H9 (cell line): ENCODE data around the gene MACROD1. TPM values are rescaled to one million over a fixed set of nuclear protein-coding genes. Genes with fewer than 3 reads are reported as not detected.
A peak's percentile ranks its signal among the peaks of the same experiment; 100 is the strongest.

Experiments used
- DNase-seq: peaks from one replicate; pipeline ENCODE4 v3.0.0-alpha.2; 2017
- H2AFZ ChIP-seq: one replicate; pipeline ENCODE4 v1.6.1; 2013; ENCODE audit warnings: mild to moderate bottlenecking, low read length, control low read depth, moderate library complexity
- H2AK5ac ChIP-seq: 2 replicates; pipeline ENCODE4 v1.6.1; 2013; ENCODE audit warnings: low read length, control low read depth, mixed read lengths; ENCODE audit not compliant: insufficient read length
- H2BK120ac ChIP-seq: one replicate; pipeline ENCODE4 v1.6.1; 2013; ENCODE audit warnings: low read depth, mild to moderate bottlenecking, low read length, control low read depth, inconsistent platforms; ENCODE audit not compliant: poor library complexity, severe bottlenecking
- H2BK12ac ChIP-seq: 2 replicates; pipeline ENCODE4 v1.6.1; 2013; ENCODE audit warnings: low read length, control low read depth, mixed read lengths, low read depth; ENCODE audit not compliant: insufficient read length
- H2BK15ac ChIP-seq: 2 replicates; pipeline ENCODE4 v1.6.1; 2013; ENCODE audit warnings: low read depth, low read length, control low read depth
- H2BK20ac ChIP-seq: one replicate; pipeline ENCODE4 v1.6.1; 2013; ENCODE audit warnings: low read depth, mild to moderate bottlenecking, low read length, control low read depth, inconsistent platforms; ENCODE audit not compliant: poor library complexity, severe bottlenecking
- H2BK5ac ChIP-seq: 2 replicates; pipeline ENCODE4 v1.6.1; 2013; ENCODE audit warnings: low read length, control low read depth, mixed read lengths; ENCODE audit not compliant: insufficient read length
- H3K14ac ChIP-seq: 2 replicates; pipeline ENCODE4 v1.6.1; 2013; ENCODE audit warnings: low read length, control low read depth; ENCODE audit not compliant: insufficient read depth
- H3K18ac ChIP-seq: 2 replicates; pipeline ENCODE4 v1.6.1; 2013; ENCODE audit warnings: low read depth, mild to moderate bottlenecking, mixed read lengths, low read length, control low read depth; ENCODE audit not compliant: insufficient read length
- H3K23ac ChIP-seq: 2 replicates; pipeline ENCODE4 v1.6.1; 2013; ENCODE audit warnings: low read length, control low read depth, mixed read lengths, low read depth; ENCODE audit not compliant: insufficient read length
- H3K23me2 ChIP-seq: 2 replicates; pipeline ENCODE4 v1.6.1; 2013; ENCODE audit warnings: low read depth, mild to moderate bottlenecking, mixed read lengths, low read length, control low read depth; ENCODE audit not compliant: insufficient read length, poor library complexity, severe bottlenecking
- H3K27ac ChIP-seq: 2 replicates; pipeline ENCODE4 v1.5.1; 2013; ENCODE audit warnings: low read length, control low read depth, mixed read lengths, low read depth; ENCODE audit not compliant: insufficient read length
- H3K27me3 ChIP-seq: 2 replicates; pipeline ENCODE4 v1.6.1; 2013; ENCODE audit warnings: low read length, control low read depth, inconsistent platforms; ENCODE audit not compliant: insufficient read depth
- H3K4ac ChIP-seq: 2 replicates; pipeline ENCODE4 v1.6.1; 2013; ENCODE audit warnings: low read depth, mild to moderate bottlenecking, control low read depth, inconsistent platforms, low read length, moderate library complexity
- H3K4me1 ChIP-seq: 2 replicates; pipeline ENCODE4 v1.6.1; 2013; ENCODE audit warnings: low read length, control low read depth, inconsistent platforms; ENCODE audit not compliant: insufficient read depth
- H3K4me2 ChIP-seq: 2 replicates; pipeline ENCODE4 v1.6.1; 2013; ENCODE audit warnings: low read length, control low read depth, mixed read lengths; ENCODE audit not compliant: insufficient read length, insufficient read depth
- H3K56ac ChIP-seq: 2 replicates; pipeline ENCODE4 v1.6.1; 2013; ENCODE audit warnings: low read depth, mild to moderate bottlenecking, mixed read lengths, low read length, control low read depth; ENCODE audit not compliant: insufficient read length
- H3K79me1 ChIP-seq: 2 replicates; pipeline ENCODE4 v1.6.1; 2013; ENCODE audit warnings: low read depth, mild to moderate bottlenecking, moderate library complexity, low read length, control low read depth, inconsistent platforms; ENCODE audit not compliant: insufficient read depth, poor library complexity, severe bottlenecking
- H3K79me2 ChIP-seq: 2 replicates; pipeline ENCODE4 v1.6.1; 2013; ENCODE audit warnings: low read length, control low read depth, inconsistent platforms; ENCODE audit not compliant: insufficient read depth
- H3K9ac ChIP-seq: 2 replicates; pipeline ENCODE4 v1.6.1; 2013; ENCODE audit warnings: low read length, control low read depth, mixed read lengths; ENCODE audit not compliant: insufficient read length; ENCODE audit errors: extremely low read depth
- H3K9me3 ChIP-seq: one replicate; pipeline ENCODE4 v1.6.1; 2013; ENCODE audit warnings: low read depth, low read length, inconsistent platforms; ENCODE audit not compliant: control insufficient read depth
- H3T11ph ChIP-seq: one replicate; pipeline ENCODE4 v1.6.1; 2013; ENCODE audit warnings: mild to moderate bottlenecking, low read length, control low read depth, inconsistent platforms
- H4K20me1 ChIP-seq: one replicate; pipeline ENCODE4 v1.6.1; 2013; ENCODE audit not compliant: control insufficient read depth, insufficient read length, insufficient read depth
- H4K5ac ChIP-seq: 2 replicates; pipeline ENCODE4 v1.6.1; 2013; ENCODE audit warnings: low read depth, mild to moderate bottlenecking, mixed read lengths, low read length, control low read depth; ENCODE audit not compliant: insufficient read length
- H4K8ac ChIP-seq: replicated peaks from 2 replicates; pipeline ENCODE4 v1.6.1; 2013; ENCODE audit warnings: low read length, control low read depth, mixed read lengths, low read depth; ENCODE audit not compliant: insufficient read length
- H4K91ac ChIP-seq: 2 replicates; pipeline ENCODE4 v1.6.1; 2013; ENCODE audit warnings: low read depth, mild to moderate bottlenecking, moderate library complexity, mixed read lengths, low read length, control low read depth; ENCODE audit not compliant: insufficient read length
- H3K27ac Mint-ChIP-seq, 3 experiments: 2 replicates in 2 of 3; 3 replicates in 1 of 3; pipeline ENCODE4 v1.8.0; 2020 to 2021; ENCODE audit warnings: mixed read lengths in 3 of 3, mild to moderate bottlenecking in 1 of 3, moderate library complexity in 1 of 3
- H3K27me3 Mint-ChIP-seq: 2 replicates; pipeline ENCODE4 v1.8.0; 2021; ENCODE audit warnings: low read depth, mild to moderate bottlenecking, moderate library complexity, mixed read lengths
- H3K36me3 Mint-ChIP-seq, 3 experiments: 2 replicates in 2 of 3; 3 replicates in 1 of 3; pipeline ENCODE4 v1.8.0; 2020 to 2021; ENCODE audit warnings: low read depth in 3 of 3, mixed read lengths in 3 of 3; ENCODE audit not compliant: insufficient read depth in 1 of 3
- H3K4me1 Mint-ChIP-seq, 2 experiments: 2 replicates each; pipeline ENCODE4 v1.8.0; 2020; ENCODE audit warnings: mixed read lengths in 2 of 2
- H3K4me3 Mint-ChIP-seq, 2 experiments: 2 replicates in 1 of 2; 3 replicates in 1 of 2; pipeline ENCODE4 v1.8.0; 2020 to 2021; ENCODE audit warnings: mild to moderate bottlenecking in 2 of 2, mixed read lengths in 2 of 2, moderate library complexity in 1 of 2
- H3K9me3 Mint-ChIP-seq, 2 experiments: 2 replicates in 1 of 2; 3 replicates in 1 of 2; pipeline ENCODE4 v1.8.0; 2020; ENCODE audit warnings: mild to moderate bottlenecking in 2 of 2, mixed read lengths in 2 of 2, moderate library complexity in 1 of 2
- CTCF ChIP-seq: fragments of 200-600 bp; sonication (generic); conservative IDR thresholded peaks from 3 replicates; pipeline ENCODE4 v1.8.0; 2021; ENCODE audit warnings: antibody characterized with exemption, mild to moderate bottlenecking
- WGBS: extraction: QIAGEN DNeasy Blood & Tissue Kit; methylation state at CpG from one replicate; pipeline ENCODE4 v1.1.7; 2013; ENCODE audit warnings: missing lambda C conversion rate, low lambda C conversion rate, mixed read lengths; ENCODE audit not compliant: insufficient read length; ENCODE audit errors: extremely low coverage; 5-methylcytosine and 5-hydroxymethylcytosine counted together
- total RNA-seq: library from RNA; stranded (reverse); gene quantifications from 2 replicates; pipeline ENCODE4 v1.2.1, GENCODE V29; 2021

Gene MACROD1
- total RNA-seq, 1 experiment from 2014 or later: 21.2 TPM

- WGBS: no CpG with 5 or more reads among the region's 2 CpGs
- no peaks in the 10 kb centered on the region for H3K79me1 ChIP-seq
- peak overlapping the region; percentile 12; the same call in 1 of the 2 replicates for H3K14ac ChIP-seq
- no peaks in the 10 kb centered on the region for H3K23me2 ChIP-seq
- no peak overlapping the region for H2BK5ac ChIP-seq
- H3K27ac ChIP-seq: no peak overlapping the region
- H4K20me1 ChIP-seq: no peaks in the 10 kb centered on the region
- Mint-ChIP-seq H3K36me3 (no peaks in the 10 kb centered on the region), H3K4me1 (peaks cover 29 to 33% of the 10 kb centered on the region in 2 experiments), H3K4me3 (no peak overlapping the region), H3K27me3 (peaks cover 62% of the 10 kb centered on the region), H3K27ac (0 out of 7 replicates have a peak overlapping the region, but pooled peaks of 1 of the 3 experiments have one; percentile 14), H3K9me3 (no peaks in the 10 kb centered on the region; a peak in 1 of 5 replicates)
- H3K27me3 ChIP-seq: peaks cover 9% of the 10 kb centered on the region; the same call in 1 of the 2 replicates
- no peak overlapping the region for H2AFZ ChIP-seq
- H2BK15ac ChIP-seq: no peak overlapping the region
- no peaks in the 10 kb centered on the region for H3K79me2 ChIP-seq
- no peak overlapping the region for H4K8ac ChIP-seq
- peaks cover 2% of the 10 kb centered on the region; the same call in 1 of the 2 replicates for H3K4me1 ChIP-seq
- no peak overlapping the region for H3K23ac ChIP-seq
- no peak overlapping the region for H3K18ac ChIP-seq
- H4K5ac ChIP-seq: no peak overlapping the region
- DNase-seq: no peak
- H2BK12ac ChIP-seq: no peak overlapping the region
- H2BK20ac ChIP-seq: no peak overlapping the region
- H4K91ac ChIP-seq: no peak overlapping the region
- H2BK120ac ChIP-seq: no peak overlapping the region
- H3K9me3 ChIP-seq: no peaks in the 10 kb centered on the region
- H2AK5ac ChIP-seq: no peak overlapping the region
- no peak for TF ChIP-seq CTCF
- no peak overlapping the region for H3K9ac ChIP-seq
- no peak overlapping the region for H3K4ac ChIP-seq
- no peak overlapping the region for H3T11ph ChIP-seq
- no peak overlapping the region for H3K4me2 ChIP-seq
- no peak overlapping the region for H3K56ac ChIP-seq
Observed at GRCh38 chr11:64052436-64052835, 113.5 kb downstream of the MACROD1 start.
